K562 (cell line): ENCODE data around the gene ATOH8. TPM values are rescaled to one million over a fixed set of nuclear protein-coding genes. Genes with fewer than 3 reads are reported as not detected.

Source experiments
- BMI1 ChIP-seq: fragments of 150-350 bp; IDR thresholded peaks from 2 replicates; pipeline ENCODE4 v1.6.1; 2014; ENCODE audit warnings: low read length
- BRF2 ChIP-seq: IDR thresholded peaks from 3 replicates; pipeline ENCODE4 v1.6.1; 2011; ENCODE audit warnings: borderline replicate concordance, mild to moderate bottlenecking; ENCODE audit not compliant: insufficient read length, insufficient read depth
- CBX8 ChIP-seq: fragments of 200-600 bp; sonication (generic); IDR thresholded peaks from 2 replicates; pipeline ENCODE4 v1.6.1; 2012; ENCODE audit warnings: borderline replicate concordance, mixed run types, low read depth, mild to moderate bottlenecking, moderate library complexity, mixed read lengths, low read length, control low read depth, inconsistent platforms; ENCODE audit not compliant: poor library complexity, severe bottlenecking; ENCODE audit errors: extremely low read depth
- CREB1 ChIP-seq, 2 experiments: sonication (generic) in 1 of 2; formaldehyde crosslinking in 1 of 2; IDR thresholded peaks; 2 replicates each; pipeline versions ENCODE4 v1.6.1 to v1.8.0; 2012 to 2022; ENCODE audit warnings: inconsistent platforms in 1 of 2, mild to moderate bottlenecking in 1 of 2, missing genetic modification reagents in 1 of 2, moderate library complexity in 1 of 2
- CXXC5 ChIP-seq: fragments of 250-450 bp; sonication (Bioruptor Pico); IDR thresholded peaks from 2 replicates; pipeline ENCODE4 v1.8.0; 2022; ENCODE audit warnings: inconsistent platforms, mild to moderate bottlenecking, moderate library complexity
- EHMT2 ChIP-seq: fragments of 450-650 bp; IDR thresholded peaks from 2 replicates; pipeline ENCODE4 v1.6.1; 2018; ENCODE audit warnings: antibody characterized with exemption
- ERF ChIP-seq: fragments of 450-650 bp; formaldehyde crosslinking; IDR thresholded peaks from 2 replicates; pipeline ENCODE4 v1.4.0; 2020; ENCODE audit warnings: mild to moderate bottlenecking, mixed read lengths
- ETS1 ChIP-seq: conservative IDR thresholded peaks from 2 replicates; pipeline ENCODE4 v1.6.1; 2011; ENCODE audit warnings: low read depth, mild to moderate bottlenecking, low read length; ENCODE audit not compliant: control insufficient read depth
- HNRNPUL1 ChIP-seq: fragments of 200-400 bp; formaldehyde crosslinking; IDR thresholded peaks from 2 replicates; pipeline ENCODE4 v1.6.1; 2017; ENCODE audit warnings: low read length
- ILK ChIP-seq: fragments of 450-650 bp; IDR thresholded peaks from 2 replicates; pipeline ENCODE4 v1.6.1; 2016; ENCODE audit warnings: missing genetic modification characterization, low read depth, mild to moderate bottlenecking, missing compliant biosample characterization, moderate library complexity, borderline replicate concordance
- IRF1 ChIP-seq: sonication (generic); formaldehyde crosslinking; IDR thresholded peaks from 2 replicates; pipeline ENCODE4 v1.8.0; 2022; ENCODE audit warnings: missing genetic modification reagents, mild to moderate bottlenecking, borderline replicate concordance
- MYC ChIP-seq, 2 experiments: fragments of 250-450 bp in 1 of 2; sonication (Bioruptor Pico) in 1 of 2; IDR thresholded peaks; 2 replicates each; pipeline versions ENCODE4 v1.5.1 to v1.6.1; 2012 to 2021; ENCODE audit warnings: low read depth in 2 of 2, borderline replicate concordance in 1 of 2, improper control_type of control experiment in 1 of 2, low read length in 1 of 2, mild to moderate bottlenecking in 1 of 2, moderate library complexity in 1 of 2
- NEUROD1 ChIP-seq: fragments of 150-350 bp; IDR thresholded peaks from 2 replicates; pipeline ENCODE4 v1.6.1; 2014; ENCODE audit warnings: borderline replicate concordance, low read length, low read depth; ENCODE audit not compliant: partially characterized antibody
- SP1 ChIP-seq: sonication (generic); formaldehyde crosslinking; IDR thresholded peaks from 2 replicates; pipeline ENCODE4 v1.8.1; 2022; ENCODE audit warnings: mild to moderate bottlenecking, missing genetic modification reagents
- SRSF3 ChIP-seq: fragments of 200-400 bp; formaldehyde crosslinking; IDR thresholded peaks from 2 replicates; pipeline ENCODE4 v1.6.1; 2016; ENCODE audit warnings: mild to moderate bottlenecking, low read length, moderate library complexity; ENCODE audit not compliant: insufficient read depth
- TEAD1 ChIP-seq, 2 experiments: fragments of 450-650 bp in 1 of 2; sonication (generic) in 1 of 2; formaldehyde crosslinking; IDR thresholded peaks; 2 replicates each; pipeline versions ENCODE4 v1.4.0 to v1.8.0; 2020 to 2022; ENCODE audit warnings: mild to moderate bottlenecking in 2 of 2, missing genetic modification reagents in 1 of 2
- THRB ChIP-seq: fragments of 450-650 bp; formaldehyde crosslinking; conservative IDR thresholded peaks from 2 replicates; pipeline ENCODE4 v1.4.0; 2022; ENCODE audit warnings: mild to moderate bottlenecking, missing genetic modification characterization
- ZBTB17 ChIP-seq: fragments of 450-650 bp; formaldehyde crosslinking; IDR thresholded peaks from 2 replicates; pipeline ENCODE4 v1.4.0; 2020; ENCODE audit warnings: mild to moderate bottlenecking
- ZBTB49 ChIP-seq: sonication (generic); formaldehyde crosslinking; IDR thresholded peaks from 2 replicates; pipeline ENCODE4 v1.8.0; 2022; ENCODE audit warnings: missing genetic modification reagents, mild to moderate bottlenecking, borderline replicate concordance
- ZNF146 ChIP-seq: IDR thresholded peaks from one replicate; pipeline ENCODE4 v1.6.1; 2018; ENCODE audit warnings: missing compliant biosample characterization; ENCODE audit not compliant: unreplicated experiment
- ZNF408 ChIP-seq: fragments of 250-450 bp; sonication (Bioruptor Pico); IDR thresholded peaks from 2 replicates; pipeline ENCODE4 v1.4.0; 2020; ENCODE audit warnings: low read depth, mild to moderate bottlenecking, moderate library complexity
- polyA plus RNA-seq, 8 experiments: library from polyadenylated mRNA; depleted of rRNA in 4 of 8; stranded (reverse) in 5 of 8; unstranded in 3 of 8; fragments of >200 nt; fragmentation: Nextera tagmentation in 2 of 8; fragmentation: Illumina TruSeq in 1 of 8; extraction: Ambion mirVana in 2 of 8; extraction: Trizol in 1 of 8; gene quantifications; 2 replicates each; pipeline versions ENCODE4 v1.2.1 to v1.2.3, GENCODE V29; 2011 to 2014; ENCODE audit warnings: inconsistent platforms in 1 of 8, missing spikeins in 1 of 8
- total RNA-seq, 7 experiments: library from RNA; depleted of rRNA in 6 of 7; stranded (reverse); fragments of >200 nt in 6 of 7; fragmentation: Illumina TruSeq in 2 of 7; extraction: Trizol in 2 of 7; gene quantifications; 2 replicates each; pipeline versions ENCODE4 v1.2.1 to v1.2.3, GENCODE V29; 2011 to 2021; ENCODE audit warnings: low replicate concordance in 1 of 7

ATOH8 gene
- total and polyA plus RNA-seq, 9 of the 15 experiments (the other 6 are each of a cell fraction or from before 2014, with no cell fraction given): not detected

- TF ChIP-seq NEUROD1 (no peak), CBX8 (no peak), ZBTB17 (CRISPR knock-in tag) (no peak), ZNF146 (CRISPR knock-in tag) (no peak), ZBTB49 (CRISPR knock-in tag) (no peak), EHMT2 (no peak), IRF1 (CRISPR knock-in tag) (no peak), THRB (CRISPR knock-in tag) (no peak), CREB1 (IDR thresholded peaks at IDR 0.05) (no peak), CREB1 (CRISPR knock-in tag; IDR thresholded peaks at IDR 0.05) (no peak), ILK (tag) (no peak), TEAD1 (CRISPR knock-in tag; IDR thresholded peaks at IDR 0.05) (peak in 1 of 2 experiments; percentile 41; a peak in 1 of 4 replicates), CXXC5 (CRISPR knock-in tag) (no peak), MYC (IDR thresholded peaks at IDR 0.05; ENCODE audit: low read depth, low read length) (peak; percentile 51), MYC (CRISPR knock-in tag; IDR thresholded peaks at IDR 0.05; ENCODE audit: borderline replicate concordance, low read depth) (no peak), BRF2 (no peak), ERF (CRISPR knock-in tag) (no peak), SRSF3 (no peak), ETS1 (no peak), BMI1 (no peak), ZNF408 (no peak), SP1 (CRISPR knock-in tag) (0 out of 2 replicates have a peak, but pooled peaks have one; percentile 18), HNRNPUL1 (no peak)
These were observed 35.8 kb upstream of the ATOH8 start (continued) for GRCh38 chr2:85718009-85718391.
